ENCODE results near the gene ADRA1B. TPM values are rescaled to one million over a fixed set of nuclear protein-coding genes. Genes with fewer than 3 reads are reported as not detected.

Gene ADRA1B
- total RNA-seq, 1 experiment from 2014 or later = not detected

- no peak overlapping the region for H3K4me2 ChIP-seq (ENCODE audit: insufficient read depth, insufficient read length, low read length)
- H4K91ac ChIP-seq (ENCODE audit: insufficient read length, low read depth, low read length) = no peak overlapping the region
- no peak overlapping the region for H2BK20ac ChIP-seq (ENCODE audit: low read depth, low read length, poor library complexity, severe bottlenecking)
- H2BK12ac ChIP-seq (ENCODE audit: insufficient read length, low read depth, low read length) = no peak overlapping the region
- no peaks in the 10 kb centered on the region for H3K4me1 ChIP-seq (ENCODE audit: insufficient read depth, low read length)
- no peak overlapping the region for H2BK5ac ChIP-seq (ENCODE audit: insufficient read length, low read length)
- no peak overlapping the region for H3K27ac ChIP-seq (ENCODE audit: insufficient read length, low read depth, low read length)
- Mint-ChIP-seq H3K27ac (no peak overlapping the region), H3K9me3 (no peaks in the 10 kb centered on the region), H3K27me3 (ENCODE audit: low read depth) (no peaks in the 10 kb centered on the region), H3K4me1 (peaks cover 2 to 6% of the 10 kb centered on the region in 2 experiments; a peak in 3 of 4 replicates), H3K4me3 (no peak overlapping the region), H3K36me3 (ENCODE audit: insufficient read depth in 1 of 3, low read depth in 3 of 3) (peaks cover 6 to 31% (median 28%) of the 10 kb centered on the region in 3 experiments; a peak in 6 of 7 replicates)
- H3K23me2 ChIP-seq (ENCODE audit: insufficient read length, low read depth, low read length, poor library complexity, severe bottlenecking) = no peaks in the 10 kb centered on the region
- H3K23ac ChIP-seq (ENCODE audit: insufficient read length, low read depth, low read length) = no peak overlapping the region
- no peak overlapping the region for H2BK120ac ChIP-seq (ENCODE audit: low read depth, low read length, poor library complexity, severe bottlenecking)
- peaks cover 5% of the 10 kb centered on the region for H3K79me1 ChIP-seq (ENCODE audit: insufficient read depth, low read depth, low read length, poor library complexity, severe bottlenecking)
- H3K18ac ChIP-seq (ENCODE audit: insufficient read length, low read depth, low read length) = no peak overlapping the region
- no peak overlapping the region for H2BK15ac ChIP-seq (ENCODE audit: low read depth, low read length)
- no peak overlapping the region for H4K5ac ChIP-seq (ENCODE audit: insufficient read length, low read depth, low read length)
- H3K14ac ChIP-seq (ENCODE audit: insufficient read depth, low read length) = no peak overlapping the region
- H3K27me3 ChIP-seq (ENCODE audit: insufficient read depth, low read length) = no peaks in the 10 kb centered on the region
- WGBS (ENCODE audit: extremely low coverage, insufficient read length, low lambda C conversion rate) = no CpG with 5 or more reads among the region's 2 CpGs
- H3K9me3 ChIP-seq (ENCODE audit: control insufficient read depth, low read depth, low read length) = no peaks in the 10 kb centered on the region
- no peak overlapping the region for H3T11ph ChIP-seq (ENCODE audit: low read length)
- H3K4ac ChIP-seq (ENCODE audit: low read depth, low read length) = no peak overlapping the region
- no peak overlapping the region for H2AK5ac ChIP-seq (ENCODE audit: insufficient read length, low read length)
- H3K79me2 ChIP-seq (ENCODE audit: insufficient read depth, low read length) = peaks cover 2% of the 10 kb centered on the region; the same call in 1 of the 2 replicates
- no peak for TF ChIP-seq CTCF (conservative IDR thresholded peaks at IDR 0.05)
- no peak overlapping the region for H4K8ac ChIP-seq (replicated peaks; ENCODE audit: insufficient read length, low read depth, low read length)
- H3K56ac ChIP-seq (ENCODE audit: insufficient read length, low read depth, low read length) = no peak overlapping the region
- no peaks in the 10 kb centered on the region for H4K20me1 ChIP-seq (ENCODE audit: control insufficient read depth, insufficient read depth, insufficient read length)
- H2AFZ ChIP-seq (ENCODE audit: low read length) = no peak overlapping the region
- no peak for DNase-seq
- H3K9ac ChIP-seq (ENCODE audit: extremely low read depth, insufficient read length, low read length) = peak overlapping the region; percentile 37
These were observed 102.8 kb downstream of the ADRA1B start for GRCh38 chr5:160018945-160019625.
